Stomach (tissue), 4 donors: Measurements from ENCODE around the gene ZSCAN5A.

ENCODE experiments used
- CTCF ChIP-seq, 7 experiments: fragments of 450-650 bp in 4 of 7; fragments of 200-600 bp in 3 of 7; sonication (generic) in 3 of 7; IDR thresholded peaks; one replicate each; pipeline ENCODE4 v1.5.1; 2016 to 2019; ENCODE audit warnings: antibody characterized with exemption in 7 of 7, control low read depth in 2 of 7, mild to moderate bottlenecking in 1 of 7
- EP300 ChIP-seq: sonication (generic); formaldehyde crosslinking; IDR thresholded peaks from one replicate; pipeline ENCODE4 v1.6.1; 2017; ENCODE audit warnings: antibody characterized with exemption
- POLR2A ChIP-seq, 4 donors: fragments of 450-650 bp; IDR thresholded peaks; one replicate each; pipeline ENCODE4 v1.6.1; 2016; ENCODE audit warnings: antibody characterized with exemption in 4 of 4, control low read depth in 2 of 4, mild to moderate bottlenecking in 1 of 4, moderate library complexity in 1 of 4
- POLR2AphosphoS5 ChIP-seq, 3 donors: sonication (generic); formaldehyde crosslinking; IDR thresholded peaks; one replicate each; pipeline ENCODE4 v1.6.1; 2016; ENCODE audit warnings: antibody characterized with exemption in 3 of 3

GRCh38 chr19:56189785-56190184 is 124.9 kb downstream of the ZSCAN5A start:
- TF ChIP-seq POLR2A (IDR thresholded peaks at IDR 0.05) (no peak), CTCF (IDR thresholded peaks at IDR 0.05) (no peak), POLR2AphosphoS5 (IDR thresholded peaks at IDR 0.05) (no peak), EP300 (no peak)
